SK-MEL-5 (cell line): ENCODE results near the gene RPS6KA3. TPM values are rescaled to one million over a fixed set of nuclear protein-coding genes. Genes with fewer than 3 reads are reported as not detected.

ENCODE experiments used
- DNase-seq: peaks from one replicate; pipeline ENCODE4 v3.0.0-alpha.2; 2016; ENCODE audit warnings: low read depth, low spot score
- in situ Hi-C: cut with HindIII; loops from 2 replicates; pipeline ENCODE4 v1.10.0; 2016; ENCODE audit warnings: low sequenced_read_pairs, high pct_unique_total_duplicates, low pct_unique_long_range_greater_than_20kb
- total RNA-seq: library from RNA; depleted of rRNA; stranded (reverse); fragments of >200 nt; shearing (Covaris generic); gene quantifications from 2 replicates; pipeline ENCODE4 v1.2.3, GENCODE V29; 2014

The RPS6KA3 gene
- total RNA-seq, 1 experiment from 2014 or later: 38.0 TPM

GRCh38 chrX:20231598-20231997 is 35.1 kb downstream of the RPS6KA3 start:
- DNase-seq: peak; percentile 78
- in situ Hi-C loops: no loop called here

- DNase-seq: no peak
- in situ Hi-C loops: no loop called here
These were observed 36.3 kb downstream of the RPS6KA3 start for GRCh38 chrX:20230406-20230805.

- in situ Hi-C loops: no loop called here
- no peak for DNase-seq
These were observed 37.6 kb downstream of the RPS6KA3 start for GRCh38 chrX:20229155-20229554.

GRCh38 chrX:20228245-20228644 is 38.5 kb downstream of the RPS6KA3 start:
- in situ Hi-C loops: no loop called here
- DNase-seq: no peak

GRCh38 chrX:20227116-20227515 is 39.6 kb downstream of the RPS6KA3 start:
- in situ Hi-C loops: no loop called here
- no peak for DNase-seq

- in situ Hi-C loops: no loop called here
These were observed 41.2 kb downstream of the RPS6KA3 start for GRCh38 chrX:20225488-20225833.

GRCh38 chrX:20224814-20225487 is 41.8 kb downstream of the RPS6KA3 start:
- no peak for DNase-seq
- in situ Hi-C loops: no loop called here

More at GRCh38 chrX:20225488-20225833, 41.2 kb downstream of the RPS6KA3 start:
- DNase-seq: no peak

- no peak for DNase-seq
- in situ Hi-C loops: no loop called here
These were observed 44.8 kb downstream of the RPS6KA3 start for GRCh38 chrX:20221902-20222301.

GRCh38 chrX:20218836-20219505 is 47.7 kb downstream of the RPS6KA3 start:
- in situ Hi-C loops: no loop called here
- DNase-seq: no peak

- DNase-seq: no peak
- in situ Hi-C loops: no loop called here
These were observed 48.8 kb downstream of the RPS6KA3 start for GRCh38 chrX:20217906-20218305.

- in situ Hi-C loops: no loop called here
- DNase-seq: peak; percentile 13
These were observed 49.4 kb downstream of the RPS6KA3 start for GRCh38 chrX:20217271-20217670.

GRCh38 chrX:20215565-20215964 is 51.1 kb downstream of the RPS6KA3 start:
- in situ Hi-C loops: no loop called here
- no peak for DNase-seq

- no peak for DNase-seq
- in situ Hi-C loops: no loop called here
These were observed 54.1 kb downstream of the RPS6KA3 start for GRCh38 chrX:20212486-20213089.

- in situ Hi-C loops: no loop called here
- DNase-seq: no peak
These were observed 55.4 kb downstream of the RPS6KA3 start for GRCh38 chrX:20211261-20211786.

- in situ Hi-C loops: no loop called here
- DNase-seq: no peak
These were observed 60.6 kb downstream of the RPS6KA3 start for GRCh38 chrX:20205927-20206708.

- DNase-seq: no peak
These were observed 62.4 kb downstream of the RPS6KA3 start for GRCh38 chrX:20204351-20204750.

GRCh38 chrX:20197641-20198210 is 69.0 kb downstream of the RPS6KA3 start:
- no peak for DNase-seq
- in situ Hi-C loops: no loop called here

More at GRCh38 chrX:20204351-20204750, 62.4 kb downstream of the RPS6KA3 start:
- in situ Hi-C loops: no loop called here

GRCh38 chrX:20189171-20189570 is 77.5 kb downstream of the RPS6KA3 start:
- in situ Hi-C loops: no loop called here
- DNase-seq: peak; percentile 90
